KBM-7 (cell line): ENCODE measurements around the gene ST6GALNAC5.
"Not testable (repeated sequence)": the region's sequence is repeated elsewhere in the genome, so short reads cannot be mapped to it uniquely, and the experiment has no call there.

Experiments
- DNase-seq: peaks from one replicate; pipeline ENCODE4 v3.0.0-alpha.2; 2015
- in situ Hi-C: fragments of 300-500 bp; cut with MboI; formaldehyde crosslinking; loops from 2 replicates; pipeline ENCODE4 v1.14.3; 2020; ENCODE audit warnings: low sequenced_read_pairs, low pct_unique_long_range_greater_than_20kb, mixed read lengths

ST6GALNAC5 gene

GRCh38 chr1:76864383-76864782 lies 2.9 kb upstream of the ST6GALNAC5 start:
- in situ Hi-C loops, result no loop called here
- no peak for DNase-seq

GRCh38 chr1:76865696-76866286 lies 1.5 kb upstream of the ST6GALNAC5 start:
- DNase-seq, result no peak
- in situ Hi-C loops, result no loop called here

DNA sequence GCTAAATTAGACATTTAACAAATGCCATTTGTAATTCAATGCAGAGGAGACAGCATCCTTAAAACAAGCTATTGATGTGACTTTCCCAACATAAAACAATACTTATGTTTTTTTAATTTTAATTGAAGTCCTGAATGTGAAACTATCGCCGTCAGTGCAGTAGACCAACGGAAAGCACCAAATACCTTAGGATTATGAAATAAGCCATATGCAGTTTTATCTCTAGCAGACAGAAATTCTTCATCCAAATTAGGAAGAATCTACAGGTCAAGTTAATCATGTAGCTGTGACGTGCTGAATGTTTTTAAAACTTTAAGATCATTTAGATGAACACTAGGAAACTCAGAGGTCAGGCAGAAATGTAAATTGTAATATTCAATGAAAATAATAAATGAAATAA lies 714 bp upstream of the ST6GALNAC5 start:
- in situ Hi-C loops, result no loop called here
- no peak for DNase-seq

GRCh38 chr1:76868154-76868882 lies 1.0 kb downstream of the ST6GALNAC5 start:
- DNase-seq, result no peak
- in situ Hi-C loops, result no loop called here

DNA sequence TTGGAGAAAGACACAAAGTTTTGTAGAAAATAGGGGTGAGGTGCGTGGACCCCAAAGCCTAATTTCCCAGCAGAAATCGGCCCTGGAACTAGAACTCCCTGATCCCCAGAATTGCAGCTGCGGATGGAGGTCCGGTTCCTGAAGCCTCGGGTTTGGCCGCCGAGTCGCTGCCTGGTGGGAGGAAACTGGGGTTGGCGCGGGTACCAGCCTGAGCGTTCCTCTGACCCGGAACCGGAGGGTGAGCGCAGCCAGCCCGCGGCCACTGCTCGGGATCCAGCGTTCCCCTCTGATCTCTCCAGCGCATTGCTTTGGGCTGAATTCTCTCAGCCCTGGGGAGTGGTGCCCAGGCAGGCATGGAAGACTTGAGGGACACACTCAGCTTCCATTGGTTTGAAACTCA lies 1.6 kb downstream of the ST6GALNAC5 start:
- in situ Hi-C loops, result no loop called here
- DNase-seq, result no peak

GRCh38 chr1:76870037-76870436 lies 2.8 kb downstream of the ST6GALNAC5 start:
- DNase-seq, result no peak
- in situ Hi-C loops, result no loop called here

GRCh38 chr1:76871355-76871974 lies 4.2 kb downstream of the ST6GALNAC5 start:
- no peak for DNase-seq
- in situ Hi-C loops, result no loop called here

DNA sequence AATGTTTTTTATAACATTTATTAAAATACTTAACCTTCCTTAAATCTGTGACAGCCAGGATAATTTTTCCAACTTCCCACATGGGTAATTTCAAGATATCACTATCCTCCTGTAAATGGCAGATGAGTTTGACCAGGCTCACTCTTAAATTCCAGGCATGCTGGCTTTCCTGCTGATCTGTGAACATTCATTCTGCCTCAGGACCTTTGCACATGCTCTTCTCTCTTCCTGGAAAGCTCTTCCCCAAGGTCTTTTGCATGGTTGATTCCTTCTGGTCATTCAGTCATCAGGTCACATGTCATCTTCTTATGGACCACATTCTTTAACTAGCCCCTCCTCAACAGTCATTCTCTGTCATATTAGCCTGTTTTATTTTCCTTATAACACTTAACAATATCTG lies 5.7 kb downstream of the ST6GALNAC5 start:
- no peak for DNase-seq

GRCh38 chr1:76876655-76877395 lies 9.5 kb downstream of the ST6GALNAC5 start:
- DNase-seq, result no peak
- in situ Hi-C loops, result no loop called here

More for the DNA sequence above, 5.7 kb downstream of the ST6GALNAC5 start:
- in situ Hi-C loops, result no loop called here

GRCh38 chr1:76879014-76879413 lies 11.7 kb downstream of the ST6GALNAC5 start:
- DNase-seq, in situ Hi-C loops: not testable (repeated sequence)

DNA sequence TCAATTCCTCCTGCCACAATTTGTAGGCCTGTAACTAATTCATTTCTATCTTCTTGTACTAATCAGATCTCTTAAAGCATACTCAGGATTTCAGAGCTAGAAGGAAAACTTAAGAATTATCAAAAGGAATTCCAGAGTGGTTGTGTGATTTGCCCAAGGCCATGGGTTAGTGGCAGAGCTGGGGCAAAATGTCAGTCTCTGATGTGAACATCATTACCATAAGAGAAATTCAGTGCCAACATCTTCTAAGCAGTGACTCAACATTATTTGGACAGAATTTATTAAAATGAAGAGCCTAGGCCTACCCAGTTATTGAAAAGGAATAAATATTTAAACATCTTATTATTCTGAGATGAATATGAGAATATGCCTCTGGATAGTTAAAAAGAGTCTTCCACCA lies 14.5 kb downstream of the ST6GALNAC5 start:
- in situ Hi-C loops, result no loop called here
- no peak for DNase-seq

GRCh38 chr1:76891931-76892622 lies 24.8 kb downstream of the ST6GALNAC5 start:
- in situ Hi-C loops, result no loop called here
- DNase-seq, result no peak

DNA sequence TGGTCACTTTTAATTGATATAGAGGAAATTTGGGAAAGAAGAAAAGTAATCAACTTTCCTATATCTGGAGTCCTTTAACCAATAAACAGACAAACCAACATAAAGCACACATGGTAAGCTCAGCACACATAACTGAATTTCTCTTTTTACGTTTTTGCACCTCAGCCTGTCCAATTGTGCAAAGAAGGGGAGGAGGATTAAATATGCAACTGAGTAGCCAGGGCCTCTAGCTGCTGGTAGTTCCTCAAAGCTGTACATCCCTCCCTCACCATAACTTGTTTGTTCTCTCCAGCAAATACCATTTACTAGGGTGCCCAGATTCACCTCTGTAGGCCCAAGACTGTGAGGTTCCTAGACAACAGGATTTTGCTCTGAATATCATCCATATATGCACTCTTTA lies 25.4 kb downstream of the ST6GALNAC5 start:
- in situ Hi-C loops, result no loop called here
- DNase-seq, result no peak

- peak; percentile 61 for DNase-seq
- in situ Hi-C loops, result no loop called here
Observed at GRCh38 chr1:76901158-76901767, 34.0 kb downstream of the ST6GALNAC5 start.

DNA sequence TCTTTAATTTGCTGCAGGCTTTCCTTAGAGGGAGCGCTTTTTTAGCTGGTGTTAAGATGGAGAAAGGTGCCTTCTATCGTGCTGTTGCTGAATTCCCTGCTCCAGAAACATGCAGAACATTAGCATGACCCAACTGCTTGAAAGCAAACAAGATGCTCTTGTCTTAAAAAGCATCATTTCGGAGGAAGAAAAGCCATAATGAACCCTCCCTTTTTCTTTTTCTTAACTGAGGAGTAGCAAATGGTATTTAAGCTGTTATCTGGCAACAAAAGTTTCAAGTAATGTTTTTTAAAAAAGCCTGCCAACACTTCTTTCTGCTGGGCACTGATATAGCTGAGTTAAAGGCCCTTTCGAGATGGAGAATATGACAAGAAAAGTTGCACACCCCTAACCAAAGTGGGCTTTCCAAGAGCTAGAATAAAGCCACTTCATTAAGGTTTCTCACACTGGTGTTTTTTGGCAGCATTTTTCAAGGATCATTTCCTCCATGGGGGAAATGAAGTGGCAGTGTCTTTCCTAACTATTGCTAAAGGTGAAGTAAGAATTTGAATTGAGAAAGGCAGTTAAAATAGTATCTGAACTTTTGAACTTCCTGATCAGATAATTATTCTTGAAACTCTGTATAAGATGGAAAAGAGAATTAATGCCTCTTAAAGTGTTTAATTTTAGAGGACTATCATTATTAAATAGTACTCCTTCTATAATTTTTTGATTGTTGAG lies 38.8 kb downstream of the ST6GALNAC5 start:
- DNase-seq, result no peak
- in situ Hi-C loops, result no loop called here

- in situ Hi-C loops, result no loop called here
- DNase-seq, result no peak
Observed at GRCh38 chr1:76909311-76909710, 42.0 kb downstream of the ST6GALNAC5 start.

- no peak for DNase-seq
- in situ Hi-C loops, result no loop called here
Observed at GRCh38 chr1:76919085-76919484, 51.8 kb downstream of the ST6GALNAC5 start.

GRCh38 chr1:76921590-76921989 lies 54.3 kb downstream of the ST6GALNAC5 start:
- in situ Hi-C loops, result no loop called here
- no peak for DNase-seq
